GM18861 (cell line): ENCODE results near the gene DYNC1I1.

Source experiments
- ATAC-seq: cut with Tn5 transposase; IDR thresholded peaks from one replicate; pipeline ENCODE4 v1.9.1; 2021; ENCODE audit not compliant: unreplicated experiment

DYNC1I1 gene

DNA sequence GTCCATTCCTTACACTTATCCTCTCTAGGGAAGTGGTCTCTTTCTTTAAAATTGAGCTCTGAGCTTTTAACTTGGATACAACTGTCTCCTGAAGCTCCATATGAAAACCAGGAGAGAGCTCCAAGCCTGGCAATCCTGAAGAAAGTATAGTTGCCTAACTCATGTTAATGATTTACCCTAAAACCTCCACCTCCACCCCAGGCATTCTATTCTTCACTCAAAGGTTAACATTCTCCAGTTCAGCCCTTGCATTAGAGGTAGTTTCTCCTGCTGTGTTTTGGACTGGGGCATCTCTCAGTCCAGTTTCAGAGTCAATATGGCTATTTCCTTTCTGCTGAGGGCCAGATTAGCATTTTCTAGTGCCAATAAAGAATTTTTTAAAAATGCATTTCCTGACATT is 354.0 kb downstream of the DYNC1I1 start:
- ATAC-seq = no peak

DNA sequence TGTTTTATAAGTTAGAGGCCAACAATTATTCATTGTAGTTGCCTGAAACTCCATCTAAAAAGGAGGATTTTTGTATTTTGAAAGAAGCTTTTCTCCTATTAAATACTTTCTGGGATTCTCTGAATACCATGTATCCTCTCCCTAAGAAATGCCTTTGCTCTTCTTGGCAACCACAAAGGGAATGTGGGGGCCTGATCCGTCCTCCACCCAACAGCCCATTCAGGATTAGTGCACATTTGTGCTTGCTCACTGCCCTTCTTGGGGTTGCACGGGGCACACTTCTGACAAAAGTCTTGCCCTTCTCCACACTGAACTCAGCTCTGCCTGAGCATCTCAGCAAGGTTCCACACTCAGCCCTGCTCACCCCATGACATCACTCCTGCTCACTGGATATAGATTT is 355.4 kb downstream of the DYNC1I1 start:
- ATAC-seq = no peak

- no peak for ATAC-seq
These were observed 359.2 kb downstream of the DYNC1I1 start for GRCh38 chr7:96131525-96131924.

DNA sequence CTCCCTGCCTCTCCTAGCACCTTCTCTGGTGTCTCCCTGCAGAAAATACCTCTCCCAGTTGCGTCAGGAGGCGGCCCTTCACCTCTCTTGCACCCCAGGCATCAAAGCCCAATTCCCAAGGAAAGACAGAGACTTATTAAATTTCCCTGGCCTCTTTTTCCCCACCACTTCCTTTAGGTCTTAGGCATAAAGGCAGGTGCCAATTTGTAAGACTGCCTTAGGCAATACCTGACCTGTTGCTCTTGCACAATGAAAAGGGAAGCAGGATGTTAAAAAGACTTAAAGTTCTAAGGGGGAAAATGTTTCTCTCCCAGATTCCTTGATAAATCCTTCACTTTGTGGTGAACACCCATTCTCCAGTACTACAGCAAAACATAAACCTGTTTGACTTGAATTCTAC is 362.9 kb downstream of the DYNC1I1 start:
- ATAC-seq = no peak

GRCh38 chr7:96136600-96137239 is 364.4 kb downstream of the DYNC1I1 start:
- ATAC-seq = no peak

GRCh38 chr7:96143495-96144259 is 371.3 kb downstream of the DYNC1I1 start:
- no peak for ATAC-seq

DNA sequence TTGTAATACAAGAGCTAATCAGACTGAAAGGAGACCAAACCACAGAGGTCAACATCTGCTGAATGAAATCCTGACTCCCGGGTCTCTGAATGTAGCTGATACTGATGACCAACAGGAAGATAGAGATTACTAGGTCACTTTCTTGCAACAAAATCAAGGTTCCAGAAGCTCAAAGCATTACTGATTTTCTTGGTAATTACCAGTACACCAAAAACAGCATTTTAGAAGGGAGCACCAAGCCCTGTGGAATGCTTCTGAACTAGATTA is 371.8 kb downstream of the DYNC1I1 start:
- no peak for ATAC-seq
